Thyroid gland (tissue), 4 donors: ENCODE results near the gene SPECC1.

Source experiments
- POLR2A ChIP-seq, 2 donors: fragments of 450-650 bp; IDR thresholded peaks; one replicate each; pipeline ENCODE4 v1.6.1; 2017; ENCODE audit warnings: antibody characterized with exemption in 2 of 2, mild to moderate bottlenecking in 2 of 2, moderate library complexity in 1 of 2
- TF ChIP-seq, protein P1 (sequence below), 6 experiments: fragments of 200-600 bp in 3 of 6; fragments of 450-650 bp in 3 of 6; sonication (generic) in 3 of 6; IDR thresholded peaks; one replicate each; pipeline ENCODE4 v1.5.1; 2016 to 2019; ENCODE audit warnings: antibody characterized with exemption in 6 of 6, mild to moderate bottlenecking in 2 of 6, inconsistent platforms in 1 of 6, moderate library complexity in 1 of 6

DNA sequence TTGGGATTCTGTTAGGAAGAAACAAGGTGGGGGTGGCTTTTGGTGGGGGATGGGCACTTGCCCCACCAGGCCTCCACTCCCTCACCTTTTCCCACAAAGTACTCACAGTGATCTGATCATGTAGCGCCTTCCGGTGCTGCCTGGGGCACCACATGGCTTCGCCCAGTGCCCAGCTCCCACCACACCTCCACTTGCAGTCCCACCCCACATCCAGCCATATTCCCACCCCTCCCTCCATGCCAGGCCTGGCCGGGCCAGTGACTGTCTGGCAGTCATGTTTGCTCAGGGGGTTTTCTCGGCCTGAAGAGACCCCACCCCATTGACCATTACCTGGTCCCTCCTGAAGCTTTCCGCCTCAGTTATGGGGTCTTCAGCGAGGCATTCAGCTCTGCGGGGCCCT lies 201.5 kb downstream of the SPECC1 start:
- TF ChIP-seq, protein P1, sequence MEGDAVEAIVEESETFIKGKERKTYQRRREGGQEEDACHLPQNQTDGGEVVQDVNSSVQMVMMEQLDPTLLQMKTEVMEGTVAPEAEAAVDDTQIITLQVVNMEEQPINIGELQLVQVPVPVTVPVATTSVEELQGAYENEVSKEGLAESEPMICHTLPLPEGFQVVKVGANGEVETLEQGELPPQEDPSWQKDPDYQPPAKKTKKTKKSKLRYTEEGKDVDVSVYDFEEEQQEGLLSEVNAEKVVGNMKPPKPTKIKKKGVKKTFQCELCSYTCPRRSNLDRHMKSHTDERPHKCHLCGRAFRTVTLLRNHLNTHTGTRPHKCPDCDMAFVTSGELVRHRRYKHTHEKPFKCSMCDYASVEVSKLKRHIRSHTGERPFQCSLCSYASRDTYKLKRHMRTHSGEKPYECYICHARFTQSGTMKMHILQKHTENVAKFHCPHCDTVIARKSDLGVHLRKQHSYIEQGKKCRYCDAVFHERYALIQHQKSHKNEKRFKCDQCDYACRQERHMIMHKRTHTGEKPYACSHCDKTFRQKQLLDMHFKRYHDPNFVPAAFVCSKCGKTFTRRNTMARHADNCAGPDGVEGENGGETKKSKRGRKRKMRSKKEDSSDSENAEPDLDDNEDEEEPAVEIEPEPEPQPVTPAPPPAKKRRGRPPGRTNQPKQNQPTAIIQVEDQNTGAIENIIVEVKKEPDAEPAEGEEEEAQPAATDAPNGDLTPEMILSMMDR (IDR thresholded peaks at IDR 0.05) = no peak
- TF ChIP-seq POLR2A (IDR thresholded peaks at IDR 0.05) = no peak
